K562 (cell line): ENCODE results near the gene LMAN2. TPM values are rescaled to one million over a fixed set of nuclear protein-coding genes. Genes with fewer than 3 reads are reported as not detected.

Source experiments
- ATAC-seq: fragments of 200-7000 bp; cut with Tn5 transposase; 3 replicates; pipeline ENCODE4 v1.9.1; 2020; ENCODE audit warnings: moderate library complexity
- BruUV-seq: library from RNA; stranded (reverse); fragments of 400-500 nt; replicated peaks from 2 replicates; lab custom pipeline; 2021; lab: Mats Ljungman, UMichigan
- CTCF ChIA-PET: fragments of 300-600 bp; formaldehyde crosslinking; extraction: SDS; loops from one replicate; lab custom pipeline; 2021; ENCODE audit warnings: low intra/inter-chr PET ratio; lab: Yijun Ruan, JAX
- POLR2A ChIA-PET: fragments of 300-600, 350-650 bp; sonication (Branson Sonifier 250); formaldehyde crosslinking; extraction: SDS; loops from one replicate; lab custom pipeline; 2021; ENCODE audit warnings: antibody characterized with exemption, inconsistent platforms; lab: Yijun Ruan, JAX
- DNase-seq, 4 experiments: peaks; one replicate each; pipeline versions ENCODE4 v3.0.0 to v3.0.0-alpha.2; 2011 to 2018; ENCODE audit warnings: low spot score in 3 of 4, mixed read lengths in 3 of 4; ENCODE audit errors: extremely low read depth in 1 of 4
- FAIRE-seq: peaks from 2 replicates; lab custom pipeline; 2011; peaks lifted over from hg19 to GRCh38; lab: Jason Lieb, UNC
- H2AFZ ChIP-seq: 2 replicates; pipeline ENCODE4 v1.6.0; 2011; ENCODE audit warnings: low read depth, low read length, control low read depth, inconsistent platforms
- H3K27ac ChIP-seq: fragments of 200-600 bp; 3 replicates; pipeline ENCODE4 v1.8.0; 2011; ENCODE audit warnings: low read depth, mild to moderate bottlenecking, control low read depth, inconsistent platforms, low read length, moderate library complexity, mixed read lengths; ENCODE audit errors: extremely low read depth
- H3K27me3 ChIP-seq, 2 experiments: fragments of 300-600 bp in 1 of 2; 2 replicates in 1 of 2; 3 replicates in 1 of 2; pipeline versions ENCODE4 v1.6.0 to v1.8.0; 2011; ENCODE audit warnings: inconsistent platforms in 2 of 2, low read length in 2 of 2, mild to moderate bottlenecking in 1 of 2, mixed read lengths in 1 of 2, moderate library complexity in 1 of 2; ENCODE audit not compliant: control insufficient read depth in 2 of 2, insufficient read depth in 2 of 2
- H3K36me3 ChIP-seq: fragments of 300-600 bp; 3 replicates; pipeline ENCODE4 v1.8.0; 2011; ENCODE audit warnings: mild to moderate bottlenecking, low read length, inconsistent platforms; ENCODE audit not compliant: control insufficient read depth, insufficient read depth
- H3K4me1 ChIP-seq, 2 experiments: fragments of 200-600 bp in 1 of 2; replicated peaks in 1 of 2; 2 replicates in 1 of 2; 3 replicates in 1 of 2; pipeline versions ENCODE4 v1.5.1 to v1.8.0; 2011; ENCODE audit warnings: inconsistent platforms in 2 of 2, low read length in 2 of 2, mild to moderate bottlenecking in 1 of 2, mixed read lengths in 1 of 2, moderate library complexity in 1 of 2; ENCODE audit not compliant: control insufficient read depth in 2 of 2, insufficient read depth in 2 of 2
- H3K4me2 ChIP-seq: 2 replicates; pipeline ENCODE4 v1.6.1; 2011; ENCODE audit warnings: low read length, control low read depth, inconsistent platforms, mixed read lengths; ENCODE audit not compliant: insufficient read depth
- H3K4me3 ChIP-seq: fragments of 200-600 bp; sonication (generic), shearing (Covaris generic); 2 replicates; pipeline ENCODE4 v1.5.1; 2016; ENCODE audit warnings: control low read depth, inconsistent platforms
- H3K79me2 ChIP-seq: fragments of 200-600 bp; 3 replicates; pipeline ENCODE4 v1.8.0; 2011; ENCODE audit warnings: low read length, inconsistent platforms; ENCODE audit not compliant: control insufficient read depth, insufficient read depth
- H3K9ac ChIP-seq, 2 experiments: 2 replicates each; pipeline versions ENCODE4 v1.6.0 to v1.6.1; 2011; ENCODE audit warnings: low read depth in 2 of 2, low read length in 2 of 2, control low read depth in 1 of 2, inconsistent platforms in 1 of 2, mild to moderate bottlenecking in 1 of 2, mixed read lengths in 1 of 2; ENCODE audit not compliant: insufficient read depth in 1 of 2
- H3K9me1 ChIP-seq: one replicate; pipeline ENCODE4 v1.6.0; 2011; ENCODE audit warnings: inconsistent platforms, mild to moderate bottlenecking, low read length, moderate library complexity; ENCODE audit not compliant: control insufficient read depth, insufficient read depth
- H3K9me3 ChIP-seq: replicated peaks from 2 replicates; pipeline ENCODE4 v1.5.1; 2011; ENCODE audit warnings: low read depth, low read length, inconsistent platforms; ENCODE audit not compliant: control insufficient read depth, insufficient read depth
- H4K20me1 ChIP-seq: replicated peaks from 2 replicates; pipeline ENCODE4 v1.6.1; 2011; ENCODE audit warnings: low read length, inconsistent platforms, mixed read lengths; ENCODE audit not compliant: control insufficient read depth, insufficient read depth
- CBFB ChIP-seq: sonication (generic); formaldehyde crosslinking; IDR thresholded peaks from 2 replicates; pipeline ENCODE4 v1.4.0; 2020; ENCODE audit warnings: mild to moderate bottlenecking, missing genetic modification reagents
- HOXB6 ChIP-seq: fragments of 250-450 bp; sonication (Bioruptor Pico); IDR thresholded peaks from 2 replicates; pipeline ENCODE4 v1.5.1; 2022; ENCODE audit warnings: mild to moderate bottlenecking, borderline replicate concordance
- WGBS: fragments of 100-300 bp; shearing (Covaris generic); methylation state at CpG from one replicate; pipeline ENCODE4 v1.1.6; 2016; ENCODE audit warnings: low coverage, mixed read lengths; ENCODE audit not compliant: insufficient coverage; ENCODE audit errors: missing lambda C conversion rate; 5-methylcytosine and 5-hydroxymethylcytosine counted together
- in situ Hi-C: fragments of 300-500 bp; cut with MboI; formaldehyde crosslinking; loops from 4 replicates; pipeline ENCODE4 v1.15.0; 2018; ENCODE audit warnings: inconsistent platforms, mixed read lengths
- intact Hi-C: fragments of 100-400 bp; cut with micrococcal nuclease; formaldehyde crosslinking; loops from 2 replicates; pipeline ENCODE4 v1.14.2; 2022
- polyA plus RNA-seq, 8 experiments: library from polyadenylated mRNA; depleted of rRNA in 4 of 8; stranded (reverse) in 5 of 8; unstranded in 3 of 8; fragments of >200 nt; fragmentation: Nextera tagmentation in 2 of 8; fragmentation: Illumina TruSeq in 1 of 8; extraction: Ambion mirVana in 2 of 8; extraction: Trizol in 1 of 8; gene quantifications; 2 replicates each; pipeline versions ENCODE4 v1.2.1 to v1.2.3, GENCODE V29; 2011 to 2014; ENCODE audit warnings: inconsistent platforms in 1 of 8, missing spikeins in 1 of 8
- total RNA-seq, 7 experiments: library from RNA; depleted of rRNA in 6 of 7; stranded (reverse); fragments of >200 nt in 6 of 7; fragmentation: Illumina TruSeq in 2 of 7; extraction: Trizol in 2 of 7; gene quantifications; 2 replicates each; pipeline versions ENCODE4 v1.2.1 to v1.2.3, GENCODE V29; 2011 to 2021; ENCODE audit warnings: low replicate concordance in 1 of 7

Gene LMAN2
- total and polyA plus RNA-seq, 9 of the 15 experiments (the other 6 are each of a cell fraction or from before 2014, with no cell fraction given): 2.7 to 254 (median 136) TPM

- WGBS: 55% methylated on average over 20 of the region's 21 CpGs
- no peaks in the 10 kb centered on the region for H4K20me1 ChIP-seq
- H3K9me1 ChIP-seq: no peaks in the 10 kb centered on the region
- peak overlapping the region; percentile 94 for H2AFZ ChIP-seq
- DNase-seq: no peak
- no peaks in the 10 kb centered on the region for H3K9me3 ChIP-seq
- no peak overlapping the region for H3K4me2 ChIP-seq
- no peaks in the 10 kb centered on the region for H3K36me3 ChIP-seq
- TF ChIP-seq HOXB6 (CRISPR knock-in tag) (no peak), CBFB (CRISPR knock-in tag) (0 out of 2 replicates have a peak, but pooled peaks have one; percentile 6)
- H3K27me3 ChIP-seq: peaks cover 0 to 12% of the 10 kb centered on the region in 2 experiments; a peak in 2 of 5 replicates
- no peak for ATAC-seq
- no peak for FAIRE-seq
- POLR2A ChIA-PET: interaction anchor here (0.5 to 2.0 kb wide), 6 partner anchors 14 to 47 kb away, joined by 3 to 7 read pairs (median 4); no protein-coding TSS in a partner anchor
- no peaks in the 10 kb centered on the region for H3K79me2 ChIP-seq
- BruUV-seq: no TSS peak
- H3K27ac ChIP-seq: no peak overlapping the region
- intact Hi-C loops: loop anchor here (1.0 kb wide), 3 partner anchors 19 to 71 kb away; no protein-coding TSS in a partner anchor
- H3K4me3 ChIP-seq: no peak overlapping the region
- peak overlapping the region; percentile 3 to 57; a peak in 2 of 4 replicates for H3K9ac ChIP-seq
- in situ Hi-C loops: loop anchor here (5.0 to 10.0 kb wide), 2 partner anchors 58 to 675 kb away; partner anchors contain the start of gene PRR7
- H3K4me1 ChIP-seq: peaks cover 7 to 16% of the 10 kb centered on the region in 2 experiments; a peak in 3 of 5 replicates
- CTCF ChIA-PET: interaction anchor here (0.6 to 4.6 kb wide), 7 partner anchors 20 to 111 kb away, joined by 3 to 78 read pairs (median 4); no protein-coding TSS in a partner anchor
Observed at GRCh38 chr5:177389241-177390169, 38.0 kb upstream of the LMAN2 start.
